PC-9 (cell line): Measurements from ENCODE around the gene ACOXL. TPM values are rescaled to one million over a fixed set of nuclear protein-coding genes. Genes with fewer than 3 reads are reported as not detected.

ENCODE experiments used
- BruUV-seq: library from RNA; stranded (reverse); fragments of 400-500 nt; replicated peaks from 2 replicates; lab custom pipeline; 2021; lab: Mats Ljungman, UMichigan
- CTCF ChIA-PET: fragments of 300-600 bp; sonication (Branson Sonifier 250); formaldehyde crosslinking; loops from one replicate; lab custom pipeline; 2022; ENCODE audit warnings: antibody characterized with exemption; lab: Charles Lee
- POLR2A ChIA-PET: fragments of 300-600 bp; sonication (Branson Sonifier 250); formaldehyde crosslinking; loops from one replicate; lab custom pipeline; 2022; ENCODE audit warnings: antibody characterized with exemption; ENCODE audit not compliant: unreplicated experiment; lab: Charles Lee
- DNase-seq, 2 experiments: peaks; one replicate each; pipeline versions ENCODE4 v3.0.0 to v3.0.0-alpha.2; 2015 to 2022; ENCODE audit warnings: mixed read lengths in 1 of 2
- H2AFZ ChIP-seq: fragments of 200-600 bp; sonication (generic); 2 replicates; pipeline ENCODE4 v1.8.1; 2017; ENCODE audit warnings: antibody characterized with exemption
- H3F3A ChIP-seq: fragments of 200-600 bp; sonication (generic); 2 replicates; pipeline ENCODE4 v1.8.1; 2017; ENCODE audit warnings: antibody characterized with exemption, mild to moderate bottlenecking, low read depth; ENCODE audit not compliant: insufficient read depth
- H3K27ac ChIP-seq: fragments of 200-600 bp; sonication (generic); 2 replicates; pipeline ENCODE4 v1.6.1; 2016; ENCODE audit warnings: mixed run types
- H3K27me3 ChIP-seq: fragments of 200-600 bp; sonication (generic); 2 replicates; pipeline ENCODE4 v1.6.1; 2016; ENCODE audit warnings: low read depth, mixed run types; ENCODE audit not compliant: insufficient read depth
- H3K36me3 ChIP-seq: fragments of 200-600 bp; sonication (generic); 2 replicates; pipeline ENCODE4 v1.6.1; 2016; ENCODE audit warnings: low read depth, mixed run types
- H3K4me1 ChIP-seq: fragments of 200-600 bp; sonication (generic); replicated peaks from 2 replicates; pipeline ENCODE4 v1.6.1; 2016; ENCODE audit warnings: mixed run types; ENCODE audit not compliant: insufficient read depth
- H3K4me2 ChIP-seq: fragments of 200-600 bp; sonication (generic); 2 replicates; pipeline ENCODE4 v1.6.1; 2017; ENCODE audit warnings: mixed run types
- H3K4me3 ChIP-seq: fragments of 200-600 bp; sonication (generic); 2 replicates; pipeline ENCODE4 v1.6.1; 2016; ENCODE audit warnings: mixed run types
- H3K79me2 ChIP-seq: fragments of 200-600 bp; sonication (generic); 2 replicates; pipeline ENCODE4 v1.6.1; 2017; ENCODE audit warnings: low read depth, mixed run types
- H3K9me2 ChIP-seq: fragments of 200-600 bp; sonication (generic); 2 replicates; pipeline ENCODE4 v1.8.1; 2017; ENCODE audit warnings: mild to moderate bottlenecking; ENCODE audit not compliant: insufficient read depth
- H3K9me3 ChIP-seq: fragments of 200-600 bp; sonication (generic); 2 replicates; pipeline ENCODE4 v1.8.1; 2016; ENCODE audit warnings: low read depth; ENCODE audit not compliant: insufficient read depth
- H4K20me1 ChIP-seq: fragments of 200-600 bp; sonication (generic); 2 replicates; pipeline ENCODE4 v1.8.1; 2017; ENCODE audit not compliant: insufficient read depth
- EZH2 ChIP-seq: fragments of 200-600 bp; sonication (generic); IDR thresholded peaks from 2 replicates; pipeline ENCODE4 v1.8.0; 2017; ENCODE audit warnings: antibody characterized with exemption, low read depth
- intact Hi-C: fragments of 100-400 bp; cut with micrococcal nuclease; formaldehyde crosslinking; loops from one replicate; pipeline ENCODE4 v1.10.0; 2022; ENCODE audit not compliant: unreplicated experiment
- total RNA-seq: library from RNA; stranded (reverse); gene quantifications from 2 replicates; pipeline ENCODE4 v1.2.3, GENCODE V29; 2021
- TF ChIP-seq, protein P1 (sequence below): fragments of 200-600 bp; sonication (generic); conservative IDR thresholded peaks from 2 replicates; pipeline ENCODE4 v1.6.1; 2017; ENCODE audit warnings: mixed run types, antibody characterized with exemption, mild to moderate bottlenecking, moderate library complexity

ACOXL gene
- total RNA-seq, 1 experiment from 2014 or later: 10.7 TPM

DNA sequence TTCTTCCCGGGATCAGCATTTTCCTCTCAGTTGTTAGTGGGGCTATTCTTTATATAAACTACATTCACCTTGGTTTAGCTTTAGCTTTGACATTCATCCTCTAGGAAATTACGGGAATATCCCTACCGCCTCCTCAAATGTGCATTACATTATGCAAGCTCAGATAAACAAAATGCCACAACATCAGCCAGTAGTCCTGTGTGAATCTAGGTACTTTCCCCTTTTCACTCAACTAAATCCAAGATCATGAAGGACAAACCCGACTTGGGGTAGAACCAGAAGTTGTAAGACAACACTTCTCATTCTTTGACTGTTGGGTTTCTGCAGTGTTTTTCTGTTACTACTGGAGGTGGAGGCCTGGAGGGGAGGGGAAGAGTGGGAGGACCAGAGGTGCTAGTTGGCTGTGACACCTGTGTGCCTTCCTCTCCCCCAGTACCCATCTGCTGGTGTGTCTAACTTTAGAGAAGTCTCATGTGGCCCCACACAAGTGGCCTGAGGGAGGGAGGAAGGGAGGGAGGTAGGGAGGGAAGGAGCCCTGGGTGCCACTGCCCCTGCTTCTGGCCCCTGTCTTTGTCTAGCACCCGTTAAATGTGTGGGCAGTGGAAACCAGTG, 303.6 kb downstream of the ACOXL start:
- CTCF ChIA-PET: interaction anchor here (0.5 kb wide), 1 partner anchor 169 kb away, joined by 5 read pairs; no protein-coding TSS in a partner anchor
- intact Hi-C loops: no loop called here

DNA sequence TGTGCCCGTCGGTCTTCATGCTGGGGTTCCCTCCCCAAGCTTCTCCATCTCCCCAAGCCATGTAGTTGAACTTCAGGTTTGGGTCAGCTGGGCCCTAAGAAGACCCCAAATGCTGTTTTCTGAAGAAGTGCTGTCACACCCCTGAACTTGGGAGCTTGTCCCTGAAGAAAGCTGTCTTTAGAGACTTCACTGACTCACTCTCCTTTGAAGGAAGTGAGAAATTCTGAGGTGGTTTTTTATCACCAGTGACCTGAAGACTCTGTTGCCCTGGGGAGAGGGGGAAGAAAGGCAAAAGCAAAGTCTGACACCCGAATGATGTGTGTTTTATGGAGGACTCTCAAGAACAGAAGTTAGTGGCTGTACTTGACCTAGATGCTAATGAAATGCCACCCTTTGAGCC, 304.8 kb downstream of the ACOXL start:
- Histone ChIP-seq H3K27ac (no peak overlapping the region), H2AFZ (no peak overlapping the region), H3K4me2 (no peak overlapping the region), H3K9me2 (no peaks in the 10 kb centered on the region), H3K4me3 (no peak overlapping the region), H3K4me1 (peaks cover 20% of the 10 kb centered on the region), H4K20me1 (no peaks in the 10 kb centered on the region), H3K27me3 (no peaks in the 10 kb centered on the region), H3F3A (peaks cover 10% of the 10 kb centered on the region; the same call in 1 of the 2 replicates), H3K36me3 (no peaks in the 10 kb centered on the region), H3K9me3 (no peaks in the 10 kb centered on the region), H3K79me2 (0 out of 2 replicates have a peak, but pooled peaks cover 3% of the 10 kb centered on the region)
- no TSS peak for BruUV-seq
- no peak for TF ChIP-seq EZH2
- TF ChIP-seq, protein P1, sequence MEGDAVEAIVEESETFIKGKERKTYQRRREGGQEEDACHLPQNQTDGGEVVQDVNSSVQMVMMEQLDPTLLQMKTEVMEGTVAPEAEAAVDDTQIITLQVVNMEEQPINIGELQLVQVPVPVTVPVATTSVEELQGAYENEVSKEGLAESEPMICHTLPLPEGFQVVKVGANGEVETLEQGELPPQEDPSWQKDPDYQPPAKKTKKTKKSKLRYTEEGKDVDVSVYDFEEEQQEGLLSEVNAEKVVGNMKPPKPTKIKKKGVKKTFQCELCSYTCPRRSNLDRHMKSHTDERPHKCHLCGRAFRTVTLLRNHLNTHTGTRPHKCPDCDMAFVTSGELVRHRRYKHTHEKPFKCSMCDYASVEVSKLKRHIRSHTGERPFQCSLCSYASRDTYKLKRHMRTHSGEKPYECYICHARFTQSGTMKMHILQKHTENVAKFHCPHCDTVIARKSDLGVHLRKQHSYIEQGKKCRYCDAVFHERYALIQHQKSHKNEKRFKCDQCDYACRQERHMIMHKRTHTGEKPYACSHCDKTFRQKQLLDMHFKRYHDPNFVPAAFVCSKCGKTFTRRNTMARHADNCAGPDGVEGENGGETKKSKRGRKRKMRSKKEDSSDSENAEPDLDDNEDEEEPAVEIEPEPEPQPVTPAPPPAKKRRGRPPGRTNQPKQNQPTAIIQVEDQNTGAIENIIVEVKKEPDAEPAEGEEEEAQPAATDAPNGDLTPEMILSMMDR: no peak
- ChIA-PET CTCF (no interaction called here), POLR2A (no interaction called here)
- no peak for DNase-seq
- intact Hi-C loops: no loop called here

More for the DNA sequence above, 303.6 kb downstream of the ACOXL start:
- 0 out of 2 replicates have a peak, but pooled peaks cover 3% of the 10 kb centered on the region for H3K79me2 ChIP-seq
- no peaks in the 10 kb centered on the region for H3K9me2 ChIP-seq
- DNase-seq: no peak
- no peak overlapping the region for H3K4me2 ChIP-seq
- H2AFZ ChIP-seq: no peak overlapping the region
- H4K20me1 ChIP-seq: no peaks in the 10 kb centered on the region
- no peak overlapping the region for H3K4me3 ChIP-seq
- no peaks in the 10 kb centered on the region for H3K9me3 ChIP-seq
- H3F3A ChIP-seq: peaks cover 10% of the 10 kb centered on the region; the same call in 1 of the 2 replicates
- peaks cover 26% of the 10 kb centered on the region for H3K4me1 ChIP-seq
- POLR2A ChIA-PET: no interaction called here
- H3K27me3 ChIP-seq: no peaks in the 10 kb centered on the region
- H3K36me3 ChIP-seq: no peaks in the 10 kb centered on the region
- no peak overlapping the region for H3K27ac ChIP-seq
- TF ChIP-seq EZH2: no peak
- TF ChIP-seq, protein P1: no peak
- BruUV-seq: no TSS peak

DNA sequence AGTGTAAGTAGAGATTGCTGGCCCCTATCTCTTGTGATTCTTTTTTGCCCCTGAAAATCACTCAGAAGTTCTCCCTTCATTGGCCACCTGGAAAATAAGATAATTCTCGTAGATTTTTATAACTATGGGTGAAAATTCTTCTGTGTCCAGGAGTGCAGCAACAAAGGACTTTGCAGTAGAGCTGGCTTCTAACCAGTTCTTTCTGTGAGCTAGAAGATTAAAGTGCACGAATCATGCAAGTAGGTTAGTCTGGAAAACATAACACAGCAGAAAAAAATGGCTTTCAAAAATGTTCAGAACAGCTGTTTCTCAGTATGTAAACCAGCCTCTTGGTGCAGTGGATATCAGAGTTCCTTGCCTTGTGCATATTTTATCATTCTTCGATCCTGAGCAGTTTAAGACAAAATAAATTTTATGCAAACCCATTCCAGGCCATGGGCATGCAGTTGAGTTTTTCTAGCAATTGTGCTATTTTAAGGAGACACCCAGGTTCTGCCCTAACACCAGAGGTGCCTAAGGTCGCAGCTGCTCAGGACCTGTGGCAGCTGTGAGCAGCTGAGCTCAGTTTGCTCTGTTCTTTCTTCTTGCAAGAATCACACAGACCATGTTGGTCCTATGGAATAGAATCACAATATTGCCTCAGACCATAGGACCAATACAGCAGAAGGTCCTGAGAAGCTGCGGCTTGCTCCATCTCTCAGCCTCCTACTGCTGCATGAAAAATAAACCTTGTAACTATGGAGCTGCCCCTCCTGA, 307.4 kb downstream of the ACOXL start:
- BruUV-seq: no TSS peak
- Histone ChIP-seq H4K20me1 (no peaks in the 10 kb centered on the region), H3K27me3 (no peaks in the 10 kb centered on the region), H3K4me3 (no peak overlapping the region), H3K36me3 (no peaks in the 10 kb centered on the region), H2AFZ (no peak overlapping the region), H3K27ac (no peak overlapping the region), H3K79me2 (no peaks in the 10 kb centered on the region), H3K4me1 (no peaks in the 10 kb centered on the region), H3K9me2 (no peaks in the 10 kb centered on the region), H3K4me2 (no peak overlapping the region), H3F3A (no peaks in the 10 kb centered on the region), H3K9me3 (no peaks in the 10 kb centered on the region)
- ChIA-PET CTCF (no interaction called here), POLR2A (no interaction called here)
- DNase-seq: no peak
- intact Hi-C loops: no loop called here
- TF ChIP-seq EZH2: no peak
- TF ChIP-seq, protein P1: no peak
